ENCODE results near the gene UNC13B. TPM values are rescaled to one million over a fixed set of nuclear protein-coding genes. Genes with fewer than 3 reads are reported as not detected.

The UNC13B gene
- total and polyA plus RNA-seq, 2 of the 13 experiments (the other 11 are each of a cell fraction or from before 2014, with no cell fraction given) = 14.0 to 18.3 TPM

DNA sequence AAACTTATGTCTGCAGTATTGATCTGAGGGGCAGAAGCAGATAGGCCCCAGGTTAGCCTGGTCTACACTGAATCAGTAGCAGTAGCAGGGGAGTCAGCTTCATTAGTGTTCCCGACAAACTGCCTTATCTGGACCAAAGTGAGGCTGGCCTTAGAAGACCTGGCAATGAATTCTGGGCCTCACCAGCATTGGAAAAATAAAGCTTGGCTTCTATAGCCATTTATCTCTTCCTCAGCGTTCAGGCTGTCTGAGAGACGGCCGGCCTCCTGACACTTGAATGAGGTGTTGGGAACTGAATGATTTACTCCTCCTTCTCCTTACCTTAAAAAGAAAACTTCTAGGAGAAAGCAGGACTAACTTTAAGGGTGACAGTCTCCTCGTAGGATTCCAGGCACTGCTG lies 186.3 kb downstream of the UNC13B start:
- intact Hi-C loops (cut with micrococcal nuclease; ENCODE audit: unreplicated experiment) = no loop called here
- DNase-seq (ENCODE audit: low spot score) = no peak
- TF ChIP-seq, protein P1, sequence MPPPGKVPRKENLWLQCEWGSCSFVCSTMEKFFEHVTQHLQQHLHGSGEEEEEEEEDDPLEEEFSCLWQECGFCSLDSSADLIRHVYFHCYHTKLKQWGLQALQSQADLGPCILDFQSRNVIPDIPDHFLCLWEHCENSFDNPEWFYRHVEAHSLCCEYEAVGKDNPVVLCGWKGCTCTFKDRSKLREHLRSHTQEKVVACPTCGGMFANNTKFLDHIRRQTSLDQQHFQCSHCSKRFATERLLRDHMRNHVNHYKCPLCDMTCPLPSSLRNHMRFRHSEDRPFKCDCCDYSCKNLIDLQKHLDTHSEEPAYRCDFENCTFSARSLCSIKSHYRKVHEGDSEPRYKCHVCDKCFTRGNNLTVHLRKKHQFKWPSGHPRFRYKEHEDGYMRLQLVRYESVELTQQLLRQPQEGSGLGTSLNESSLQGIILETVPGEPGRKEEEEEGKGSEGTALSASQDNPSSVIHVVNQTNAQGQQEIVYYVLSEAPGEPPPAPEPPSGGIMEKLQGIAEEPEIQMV (CRISPR knock-in tag; IDR thresholded peaks at IDR 0.05; ENCODE audit: low read depth) = no peak
- TF ChIP-seq, protein P2, sequence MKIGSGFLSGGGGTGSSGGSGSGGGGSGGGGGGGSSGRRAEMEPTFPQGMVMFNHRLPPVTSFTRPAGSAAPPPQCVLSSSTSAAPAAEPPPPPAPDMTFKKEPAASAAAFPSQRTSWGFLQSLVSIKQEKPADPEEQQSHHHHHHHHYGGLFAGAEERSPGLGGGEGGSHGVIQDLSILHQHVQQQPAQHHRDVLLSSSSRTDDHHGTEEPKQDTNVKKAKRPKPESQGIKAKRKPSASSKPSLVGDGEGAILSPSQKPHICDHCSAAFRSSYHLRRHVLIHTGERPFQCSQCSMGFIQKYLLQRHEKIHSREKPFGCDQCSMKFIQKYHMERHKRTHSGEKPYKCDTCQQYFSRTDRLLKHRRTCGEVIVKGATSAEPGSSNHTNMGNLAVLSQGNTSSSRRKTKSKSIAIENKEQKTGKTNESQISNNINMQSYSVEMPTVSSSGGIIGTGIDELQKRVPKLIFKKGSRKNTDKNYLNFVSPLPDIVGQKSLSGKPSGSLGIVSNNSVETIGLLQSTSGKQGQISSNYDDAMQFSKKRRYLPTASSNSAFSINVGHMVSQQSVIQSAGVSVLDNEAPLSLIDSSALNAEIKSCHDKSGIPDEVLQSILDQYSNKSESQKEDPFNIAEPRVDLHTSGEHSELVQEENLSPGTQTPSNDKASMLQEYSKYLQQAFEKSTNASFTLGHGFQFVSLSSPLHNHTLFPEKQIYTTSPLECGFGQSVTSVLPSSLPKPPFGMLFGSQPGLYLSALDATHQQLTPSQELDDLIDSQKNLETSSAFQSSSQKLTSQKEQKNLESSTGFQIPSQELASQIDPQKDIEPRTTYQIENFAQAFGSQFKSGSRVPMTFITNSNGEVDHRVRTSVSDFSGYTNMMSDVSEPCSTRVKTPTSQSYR (CRISPR knock-in tag; IDR thresholded peaks at IDR 0.05; ENCODE audit: borderline replicate concordance) = no peak
- TF ChIP-seq SNAI1 (CRISPR knock-in tag; IDR thresholded peaks at IDR 0.05; ENCODE audit: borderline replicate concordance) = no peak
- no peak for TF ChIP-seq ZNF713 (CRISPR knock-in tag; IDR thresholded peaks at IDR 0.05)
- no peak for TF ChIP-seq ZNF263 (CRISPR knock-in tag; IDR thresholded peaks at IDR 0.05)
- no peak for TF ChIP-seq ARNT (IDR thresholded peaks at IDR 0.05)
- no peak for TF ChIP-seq ZNF556 (CRISPR knock-in tag; IDR thresholded peaks at IDR 0.05; ENCODE audit: borderline replicate concordance)
- TF ChIP-seq, protein P3, sequence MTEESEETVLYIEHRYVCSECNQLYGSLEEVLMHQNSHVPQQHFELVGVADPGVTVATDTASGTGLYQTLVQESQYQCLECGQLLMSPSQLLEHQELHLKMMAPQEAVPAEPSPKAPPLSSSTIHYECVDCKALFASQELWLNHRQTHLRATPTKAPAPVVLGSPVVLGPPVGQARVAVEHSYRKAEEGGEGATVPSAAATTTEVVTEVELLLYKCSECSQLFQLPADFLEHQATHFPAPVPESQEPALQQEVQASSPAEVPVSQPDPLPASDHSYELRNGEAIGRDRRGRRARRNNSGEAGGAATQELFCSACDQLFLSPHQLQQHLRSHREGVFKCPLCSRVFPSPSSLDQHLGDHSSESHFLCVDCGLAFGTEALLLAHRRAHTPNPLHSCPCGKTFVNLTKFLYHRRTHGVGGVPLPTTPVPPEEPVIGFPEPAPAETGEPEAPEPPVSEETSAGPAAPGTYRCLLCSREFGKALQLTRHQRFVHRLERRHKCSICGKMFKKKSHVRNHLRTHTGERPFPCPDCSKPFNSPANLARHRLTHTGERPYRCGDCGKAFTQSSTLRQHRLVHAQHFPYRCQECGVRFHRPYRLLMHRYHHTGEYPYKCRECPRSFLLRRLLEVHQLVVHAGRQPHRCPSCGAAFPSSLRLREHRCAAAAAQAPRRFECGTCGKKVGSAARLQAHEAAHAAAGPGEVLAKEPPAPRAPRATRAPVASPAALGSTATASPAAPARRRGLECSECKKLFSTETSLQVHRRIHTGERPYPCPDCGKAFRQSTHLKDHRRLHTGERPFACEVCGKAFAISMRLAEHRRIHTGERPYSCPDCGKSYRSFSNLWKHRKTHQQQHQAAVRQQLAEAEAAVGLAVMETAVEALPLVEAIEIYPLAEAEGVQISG (CRISPR knock-in tag; IDR thresholded peaks at IDR 0.05) = no peak
- TF ChIP-seq ZC3H13 (CRISPR knock-in tag; IDR thresholded peaks at IDR 0.05) = no peak
- no peak for TF ChIP-seq PCBP2 (optimal IDR thresholded peaks at IDR 0.05; ENCODE audit: low read depth, low read length, poor library complexity, severe bottlenecking)
- TF ChIP-seq KLF9 (CRISPR knock-in tag; IDR thresholded peaks at IDR 0.05; ENCODE audit: low read depth) = no peak
- no peak for TF ChIP-seq GLI4 (CRISPR knock-in tag; IDR thresholded peaks at IDR 0.05; ENCODE audit: borderline replicate concordance)
- TF ChIP-seq ZMAT3 (CRISPR knock-in tag; conservative IDR thresholded peaks at IDR 0.05) = no peak
- TF ChIP-seq, protein P4, sequence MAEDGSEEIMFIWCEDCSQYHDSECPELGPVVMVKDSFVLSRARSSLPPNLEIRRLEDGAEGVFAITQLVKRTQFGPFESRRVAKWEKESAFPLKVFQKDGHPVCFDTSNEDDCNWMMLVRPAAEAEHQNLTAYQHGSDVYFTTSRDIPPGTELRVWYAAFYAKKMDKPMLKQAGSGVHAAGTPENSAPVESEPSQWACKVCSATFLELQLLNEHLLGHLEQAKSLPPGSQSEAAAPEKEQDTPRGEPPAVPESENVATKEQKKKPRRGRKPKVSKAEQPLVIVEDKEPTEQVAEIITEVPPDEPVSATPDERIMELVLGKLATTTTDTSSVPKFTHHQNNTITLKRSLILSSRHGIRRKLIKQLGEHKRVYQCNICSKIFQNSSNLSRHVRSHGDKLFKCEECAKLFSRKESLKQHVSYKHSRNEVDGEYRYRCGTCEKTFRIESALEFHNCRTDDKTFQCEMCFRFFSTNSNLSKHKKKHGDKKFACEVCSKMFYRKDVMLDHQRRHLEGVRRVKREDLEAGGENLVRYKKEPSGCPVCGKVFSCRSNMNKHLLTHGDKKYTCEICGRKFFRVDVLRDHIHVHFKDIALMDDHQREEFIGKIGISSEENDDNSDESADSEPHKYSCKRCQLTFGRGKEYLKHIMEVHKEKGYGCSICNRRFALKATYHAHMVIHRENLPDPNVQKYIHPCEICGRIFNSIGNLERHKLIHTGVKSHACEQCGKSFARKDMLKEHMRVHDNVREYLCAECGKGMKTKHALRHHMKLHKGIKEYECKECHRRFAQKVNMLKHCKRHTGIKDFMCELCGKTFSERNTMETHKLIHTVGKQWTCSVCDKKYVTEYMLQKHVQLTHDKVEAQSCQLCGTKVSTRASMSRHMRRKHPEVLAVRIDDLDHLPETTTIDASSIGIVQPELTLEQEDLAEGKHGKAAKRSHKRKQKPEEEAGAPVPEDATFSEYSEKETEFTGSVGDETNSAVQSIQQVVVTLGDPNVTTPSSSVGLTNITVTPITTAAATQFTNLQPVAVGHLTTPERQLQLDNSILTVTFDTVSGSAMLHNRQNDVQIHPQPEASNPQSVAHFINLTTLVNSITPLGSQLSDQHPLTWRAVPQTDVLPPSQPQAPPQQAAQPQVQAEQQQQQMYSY (CRISPR knock-in tag; IDR thresholded peaks at IDR 0.05) = no peak

More for the DNA sequence above, 186.3 kb downstream of the UNC13B start:
- CTCF ChIA-PET (ENCODE audit: low intra/inter-chr PET ratio, low total read pairs) = no interaction called here
- H2AFZ ChIP-seq (ENCODE audit: low read length) = no peak overlapping the region
- H3K4me3 ChIP-seq (replicated peaks in 1 of 3; ENCODE audit: insufficient read depth in 1 of 3, low read depth in 2 of 3, low read length in 3 of 3) = no peak overlapping the region
- in situ Hi-C loops (cut with HindIII; ENCODE audit: extremely low pct_ligation_motif_present, low pct_unique_long_range_greater_than_20kb) = no loop called here
- no peaks in the 10 kb centered on the region for H4K20me1 ChIP-seq (ENCODE audit: insufficient read depth, low read length)
- no peak for ATAC-seq
- FAIRE-seq = no peak
- 96% methylated on average over 5 of the region's 5 CpGs for WGBS (ENCODE audit: low lambda C conversion rate)
- H3K4me2 ChIP-seq (ENCODE audit: low read depth, low read length) = no peak overlapping the region
- H3K27me3 ChIP-seq (ENCODE audit: control insufficient read depth in 1 of 2, insufficient read depth in 2 of 2, low read length in 2 of 2) = no peaks in the 10 kb centered on the region
- POLR2A ChIA-PET = no interaction called here
- H3K4me1 ChIP-seq (ENCODE audit: insufficient read depth, low read length) = peaks cover 9% of the 10 kb centered on the region
- H3K27ac ChIP-seq (ENCODE audit: extremely low read length, insufficient read depth, low read length) = no peak overlapping the region
- H3K36me3 ChIP-seq (replicated peaks in 1 of 2; ENCODE audit: control insufficient read depth in 1 of 2, insufficient read depth in 2 of 2, low read length in 2 of 2) = no peaks in the 10 kb centered on the region; a peak in 1 of 5 replicates
- no TSS peak for BruUV-seq (replicated peaks)
- no peaks in the 10 kb centered on the region for H3K79me2 ChIP-seq (ENCODE audit: insufficient read depth, low read length)
- H3K9ac ChIP-seq (ENCODE audit: insufficient read depth, low read depth, low read length) = no peak overlapping the region
- H3K9me3 ChIP-seq (ENCODE audit: low read length) = no peaks in the 10 kb centered on the region
